COLO829 (cell line): ENCODE measurements around the gene PHYKPL.
"Not testable (repeated sequence)": the region's sequence is repeated elsewhere in the genome, so short reads cannot be mapped to it uniquely, and the experiment has no call there.

Source experiments
- DNase-seq: peaks from one replicate; pipeline ENCODE4 v3.0.0; 2012; ENCODE audit warnings: low spot score

Gene PHYKPL

GRCh38 chr5:178238711-178239592, 6.3 kb upstream of the PHYKPL start:
- DNase-seq = no peak

GRCh38 chr5:178238313-178238635, 5.7 kb upstream of the PHYKPL start:
- no peak for DNase-seq

GRCh38 chr5:178237431-178238312, 5.1 kb upstream of the PHYKPL start:
- DNase-seq = no peak

- DNase-seq = no peak
Observed at GRCh38 chr5:178236679-178237078, 4.1 kb upstream of the PHYKPL start.

- DNase-seq = no peak
Observed at GRCh38 chr5:178236126-178236525, 3.5 kb upstream of the PHYKPL start.

- DNase-seq = no peak
Observed at GRCh38 chr5:178235588-178235974, 3.0 kb upstream of the PHYKPL start.

- DNase-seq = peak; percentile 56
Observed at GRCh38 chr5:178234750-178235587, 2.4 kb upstream of the PHYKPL start.

GRCh38 chr5:178234121-178234749, 1.6 kb upstream of the PHYKPL start:
- DNase-seq = no peak

GRCh38 chr5:178232920-178233429, 373 bp upstream of the PHYKPL start:
- DNase-seq = no peak

GRCh38 chr5:178231539-178232123, 971 bp downstream of the PHYKPL start:
- DNase-seq = no peak

GRCh38 chr5:178230879-178231538, 1.6 kb downstream of the PHYKPL start:
- no peak for DNase-seq

GRCh38 chr5:178229861-178230260, 2.7 kb downstream of the PHYKPL start:
- DNase-seq = no peak

GRCh38 chr5:178229111-178229510, 3.5 kb downstream of the PHYKPL start:
- DNase-seq = not testable (repeated sequence)

- DNase-seq = no peak
Observed at GRCh38 chr5:178228609-178229008, 4.0 kb downstream of the PHYKPL start.

GRCh38 chr5:178227929-178228328, 4.7 kb downstream of the PHYKPL start:
- DNase-seq = no peak

- no peak for DNase-seq
Observed at GRCh38 chr5:178227138-178227659, 5.4 kb downstream of the PHYKPL start.

- no peak for DNase-seq
Observed at GRCh38 chr5:178225174-178225573, 7.4 kb downstream of the PHYKPL start.

GRCh38 chr5:178224403-178224802, 8.2 kb downstream of the PHYKPL start:
- no peak for DNase-seq

GRCh38 chr5:178223828-178224335, 8.7 kb downstream of the PHYKPL start:
- no peak for DNase-seq

- no peak for DNase-seq
Observed at GRCh38 chr5:178223196-178223773, 9.3 kb downstream of the PHYKPL start.
